Measurements from ENCODE around the gene MAPT. TPM values are rescaled to one million over a fixed set of nuclear protein-coding genes. Genes with fewer than 3 reads are reported as not detected.

MAPT gene
- total RNA-seq, 1 experiment from 2014 or later, result 37.5 TPM

DNA sequence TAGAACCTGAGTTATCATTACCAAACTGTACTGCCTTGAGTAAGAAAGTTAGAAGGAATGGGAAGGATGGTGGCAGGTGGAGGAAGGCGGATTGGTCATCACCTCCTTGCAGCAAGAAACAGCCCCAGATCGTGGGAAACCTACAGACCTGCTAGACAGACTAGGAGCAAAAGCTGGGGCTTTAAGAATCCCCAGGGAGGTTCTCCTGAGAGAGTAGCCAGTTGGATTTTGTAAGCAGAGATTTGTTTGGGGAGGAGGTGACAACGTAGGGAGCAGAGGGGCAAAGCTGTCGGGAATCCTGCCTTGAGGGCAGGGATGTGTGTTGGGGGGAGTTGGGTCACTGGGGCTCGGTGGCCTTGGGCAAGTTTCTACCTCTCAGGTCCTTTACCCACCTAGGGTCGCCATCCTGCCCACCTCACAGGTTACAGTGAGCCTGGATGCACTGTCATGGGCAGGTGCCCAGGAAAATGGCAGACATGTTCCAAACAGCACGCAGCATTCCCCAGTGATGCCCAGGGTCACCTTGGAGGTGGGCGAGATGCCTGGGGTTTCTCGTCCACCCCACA lies 55.5 kb downstream of the MAPT start:
- TF ChIP-seq, protein P1, sequence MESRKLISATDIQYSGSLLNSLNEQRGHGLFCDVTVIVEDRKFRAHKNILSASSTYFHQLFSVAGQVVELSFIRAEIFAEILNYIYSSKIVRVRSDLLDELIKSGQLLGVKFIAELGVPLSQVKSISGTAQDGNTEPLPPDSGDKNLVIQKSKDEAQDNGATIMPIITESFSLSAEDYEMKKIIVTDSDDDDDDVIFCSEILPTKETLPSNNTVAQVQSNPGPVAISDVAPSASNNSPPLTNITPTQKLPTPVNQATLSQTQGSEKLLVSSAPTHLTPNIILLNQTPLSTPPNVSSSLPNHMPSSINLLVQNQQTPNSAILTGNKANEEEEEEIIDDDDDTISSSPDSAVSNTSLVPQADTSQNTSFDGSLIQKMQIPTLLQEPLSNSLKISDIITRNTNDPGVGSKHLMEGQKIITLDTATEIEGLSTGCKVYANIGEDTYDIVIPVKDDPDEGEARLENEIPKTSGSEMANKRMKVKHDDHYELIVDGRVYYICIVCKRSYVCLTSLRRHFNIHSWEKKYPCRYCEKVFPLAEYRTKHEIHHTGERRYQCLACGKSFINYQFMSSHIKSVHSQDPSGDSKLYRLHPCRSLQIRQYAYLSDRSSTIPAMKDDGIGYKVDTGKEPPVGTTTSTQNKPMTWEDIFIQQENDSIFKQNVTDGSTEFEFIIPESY (IDR thresholded peaks at IDR 0.05; ENCODE audit: extremely low read depth, insufficient replicate concordance, low read length), result no peak
- no peak for TF ChIP-seq CBX3 (IDR thresholded peaks at IDR 0.05; ENCODE audit: low read depth)
- TF ChIP-seq, protein P2, sequence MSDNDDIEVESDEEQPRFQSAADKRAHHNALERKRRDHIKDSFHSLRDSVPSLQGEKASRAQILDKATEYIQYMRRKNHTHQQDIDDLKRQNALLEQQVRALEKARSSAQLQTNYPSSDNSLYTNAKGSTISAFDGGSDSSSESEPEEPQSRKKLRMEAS (IDR thresholded peaks at IDR 0.05), result no peak
- no peaks in the 10 kb centered on the region for H3K9me3 ChIP-seq (ENCODE audit: control insufficient read depth in 1 of 2, insufficient read depth in 1 of 2, low read depth in 1 of 2, low read length in 2 of 2)
- 0 out of 4 replicates have a peak overlapping the region, but pooled peaks of 1 of the 2 experiments have one; percentile 53 for H3K4me3 ChIP-seq (replicated peaks in 1 of 2; ENCODE audit: low read depth in 1 of 2, low read length in 2 of 2)
- peak overlapping the region; percentile 88 for H3K4me2 ChIP-seq (ENCODE audit: low read length)
- H3K79me2 ChIP-seq (ENCODE audit: insufficient read depth, low read length), result no peaks in the 10 kb centered on the region
- H3K36me3 ChIP-seq (ENCODE audit: control insufficient read depth in 1 of 2, insufficient read depth in 2 of 2, low read length in 2 of 2), result no peaks in the 10 kb centered on the region
- no peak for ATAC-seq
- no peak for DNase-seq (ENCODE audit: low read depth, low spot score)
- POLR2A ChIA-PET, result interaction anchor here (1.3 kb wide), 1 partner anchor 19 kb away, joined by 3 read pairs; no protein-coding TSS in a partner anchor
- no peak overlapping the region for H2AFZ ChIP-seq (ENCODE audit: low read depth, low read length, poor library complexity, severe bottlenecking)
- BruUV-seq (replicated peaks), result no TSS peak
- CTCF ChIA-PET, result interaction anchor here (0.7 to 2.4 kb wide), 12 partner anchors 10 to 524 kb away, joined by 3 to 17 read pairs (median 4); partner anchors contain the start of gene MAPT
- intact Hi-C loops (cut with micrococcal nuclease), result no loop called here
- RAD21 ChIA-PET (ENCODE audit: low non-redundant PET in 1 of 2, low total read pairs in 2 of 2, uncharacterized antibody in 2 of 2, unreplicated experiment in 2 of 2), result interaction anchor here (0.6 to 1.3 kb wide), 2 partner anchors 309 to 310 kb away, joined by 3 to 5 read pairs; no protein-coding TSS in a partner anchor
- no peak overlapping the region for H3K27ac ChIP-seq (ENCODE audit: low read depth, low read length)
- H3K27me3 ChIP-seq (ENCODE audit: insufficient read depth, low read length), result no peaks in the 10 kb centered on the region
- H4K20me1 ChIP-seq (ENCODE audit: insufficient read depth), result no peaks in the 10 kb centered on the region; the same call in 1 of the 2 replicates
- H3K4me1 ChIP-seq (ENCODE audit: control insufficient read depth in 1 of 2, insufficient read depth in 2 of 2, low read length in 2 of 2), result peaks cover 26 to 56% of the 10 kb centered on the region in 2 experiments
- H3K9me2 ChIP-seq (ENCODE audit: insufficient read depth), result no peaks in the 10 kb centered on the region
- H3K9ac ChIP-seq (ENCODE audit: low read length), result peak overlapping the region; percentile 52; the same call in 1 of the 2 replicates

DNA sequence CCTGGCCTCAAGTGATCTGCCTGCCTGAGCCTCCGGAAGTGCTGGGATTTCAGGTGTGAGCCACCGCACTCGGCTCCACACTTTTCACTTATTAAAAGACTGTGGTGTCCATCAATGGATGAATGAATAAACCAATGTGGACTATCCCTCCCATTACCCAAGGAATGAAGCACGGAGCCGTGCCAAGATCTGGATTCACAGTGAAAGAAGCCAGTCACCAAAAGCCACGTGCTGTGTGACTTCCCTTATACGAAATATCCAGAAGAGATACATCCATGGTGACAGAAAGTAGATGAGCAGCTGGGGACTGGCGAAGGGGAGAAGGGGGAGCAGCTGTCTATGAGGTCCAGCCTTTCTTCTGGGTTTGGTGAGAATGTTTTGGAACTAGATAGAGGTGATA lies 56.5 kb downstream of the MAPT start:
- Histone ChIP-seq H3K36me3 (ENCODE audit: control insufficient read depth in 1 of 2, insufficient read depth in 2 of 2, low read length in 2 of 2) (no peaks in the 10 kb centered on the region), H4K20me1 (ENCODE audit: insufficient read depth) (no peaks in the 10 kb centered on the region; the same call in 1 of the 2 replicates), H3K9me2 (ENCODE audit: insufficient read depth) (no peaks in the 10 kb centered on the region), H3K4me2 (ENCODE audit: low read length) (no peak overlapping the region), H3K9me3 (ENCODE audit: control insufficient read depth in 1 of 2, insufficient read depth in 1 of 2, low read depth in 1 of 2, low read length in 2 of 2) (no peaks in the 10 kb centered on the region), H3K27ac (ENCODE audit: low read depth, low read length) (no peak overlapping the region), H3K4me3 (replicated peaks in 1 of 2; ENCODE audit: low read depth in 1 of 2, low read length in 2 of 2) (no peak overlapping the region), H3K79me2 (ENCODE audit: insufficient read depth, low read length) (no peaks in the 10 kb centered on the region), H2AFZ (ENCODE audit: low read depth, low read length, poor library complexity, severe bottlenecking) (no peak overlapping the region), H3K9ac (ENCODE audit: low read length) (no peak overlapping the region), H3K27me3 (ENCODE audit: insufficient read depth, low read length) (no peaks in the 10 kb centered on the region), H3K4me1 (ENCODE audit: control insufficient read depth in 1 of 2, insufficient read depth in 2 of 2, low read length in 2 of 2) (peaks cover 34 to 63% of the 10 kb centered on the region in 2 experiments)
- no TSS peak for BruUV-seq (replicated peaks)
- TF ChIP-seq SRF (IDR thresholded peaks at IDR 0.05; ENCODE audit: low read depth) (no peak), ELF1 (IDR thresholded peaks at IDR 0.05; ENCODE audit: borderline replicate concordance, low read depth) (no peak), EGR1 (IDR thresholded peaks at IDR 0.05; ENCODE audit: low read depth) (no peak), POLR2A (IDR thresholded peaks at IDR 0.05; ENCODE audit: borderline replicate concordance, extremely low read depth, insufficient read depth, insufficient read length) (no peak)
- ATAC-seq (no peak), DNase-seq (ENCODE audit: low read depth, low spot score) (no peak)
- intact Hi-C loops (cut with micrococcal nuclease), result no loop called here
- POLR2A ChIA-PET, result no interaction called here
- CTCF ChIA-PET, result interaction anchor here (2.4 kb wide), 1 partner anchor 11 kb away, joined by 17 read pairs; no protein-coding TSS in a partner anchor
- RAD21 ChIA-PET (ENCODE audit: low non-redundant PET in 1 of 2, low total read pairs in 2 of 2, uncharacterized antibody in 2 of 2, unreplicated experiment in 2 of 2), result no interaction called here

Measured in HCT116 (cell line).